GM19463 (cell line): Measurements from ENCODE around the gene SPATA13.

Experiments used
- ATAC-seq: cut with Tn5 transposase; IDR thresholded peaks from one replicate; pipeline ENCODE4 v1.9.1; 2021; ENCODE audit warnings: mild to moderate bottlenecking, moderate library complexity; ENCODE audit not compliant: unreplicated experiment

SPATA13 gene

DNA sequence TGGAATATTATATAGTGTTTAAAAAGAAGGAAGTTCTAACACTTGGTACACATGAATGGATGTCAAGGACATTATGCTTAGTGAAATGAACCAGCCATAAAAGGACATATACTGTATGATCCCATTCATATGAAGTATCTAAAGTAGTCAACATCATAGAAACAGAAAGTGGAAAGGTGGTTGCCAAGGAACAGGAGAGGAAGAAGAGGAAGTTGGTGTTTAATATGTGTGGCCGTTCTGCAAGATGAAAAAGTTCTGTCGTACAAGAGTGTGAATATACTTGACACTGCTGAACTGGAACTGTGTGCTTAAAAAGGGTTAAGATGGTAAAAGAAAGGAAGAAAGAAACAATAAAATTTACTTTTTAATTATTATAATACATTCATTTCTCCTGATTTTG lies 115.8 kb downstream of the SPATA13 start:
- no peak for ATAC-seq

DNA sequence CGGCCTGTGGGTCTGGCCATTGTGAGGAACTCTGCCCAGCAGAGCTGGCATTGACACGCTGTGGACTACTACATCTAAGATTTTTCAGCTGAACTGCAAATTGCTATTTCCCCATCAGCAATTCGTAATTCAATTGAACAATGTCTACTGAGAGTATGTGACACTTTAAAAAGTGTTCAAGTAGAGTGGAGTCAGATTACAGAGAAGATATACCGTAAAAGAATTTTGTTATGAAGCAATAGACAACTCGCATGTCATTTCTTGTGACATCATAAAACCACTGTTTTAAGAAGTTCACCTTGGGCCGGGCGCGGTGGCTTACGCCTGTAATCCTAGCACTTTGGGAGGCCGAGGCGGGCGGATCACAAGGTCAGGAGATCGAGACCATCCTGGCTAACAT lies 116.3 kb downstream of the SPATA13 start:
- no peak for ATAC-seq

DNA sequence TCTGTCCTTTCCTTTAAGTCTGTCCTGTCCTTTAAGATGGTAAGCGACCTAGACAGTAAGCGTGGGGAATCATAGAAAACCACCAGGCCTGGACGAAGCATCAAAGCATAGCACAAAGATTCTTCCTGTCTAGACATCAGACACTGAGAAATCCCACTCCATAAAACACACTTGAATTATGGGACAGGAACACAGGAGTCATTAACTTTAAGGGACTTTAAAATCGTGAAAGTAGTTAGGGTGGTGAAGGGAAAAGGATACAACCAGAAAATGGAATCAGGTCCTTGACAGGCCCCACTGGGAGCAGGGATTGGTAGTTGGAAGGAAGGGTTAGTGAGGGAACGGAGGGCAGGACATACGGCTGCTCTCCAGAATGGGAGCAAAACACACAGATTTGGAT lies 117.2 kb downstream of the SPATA13 start:
- ATAC-seq: no peak

DNA sequence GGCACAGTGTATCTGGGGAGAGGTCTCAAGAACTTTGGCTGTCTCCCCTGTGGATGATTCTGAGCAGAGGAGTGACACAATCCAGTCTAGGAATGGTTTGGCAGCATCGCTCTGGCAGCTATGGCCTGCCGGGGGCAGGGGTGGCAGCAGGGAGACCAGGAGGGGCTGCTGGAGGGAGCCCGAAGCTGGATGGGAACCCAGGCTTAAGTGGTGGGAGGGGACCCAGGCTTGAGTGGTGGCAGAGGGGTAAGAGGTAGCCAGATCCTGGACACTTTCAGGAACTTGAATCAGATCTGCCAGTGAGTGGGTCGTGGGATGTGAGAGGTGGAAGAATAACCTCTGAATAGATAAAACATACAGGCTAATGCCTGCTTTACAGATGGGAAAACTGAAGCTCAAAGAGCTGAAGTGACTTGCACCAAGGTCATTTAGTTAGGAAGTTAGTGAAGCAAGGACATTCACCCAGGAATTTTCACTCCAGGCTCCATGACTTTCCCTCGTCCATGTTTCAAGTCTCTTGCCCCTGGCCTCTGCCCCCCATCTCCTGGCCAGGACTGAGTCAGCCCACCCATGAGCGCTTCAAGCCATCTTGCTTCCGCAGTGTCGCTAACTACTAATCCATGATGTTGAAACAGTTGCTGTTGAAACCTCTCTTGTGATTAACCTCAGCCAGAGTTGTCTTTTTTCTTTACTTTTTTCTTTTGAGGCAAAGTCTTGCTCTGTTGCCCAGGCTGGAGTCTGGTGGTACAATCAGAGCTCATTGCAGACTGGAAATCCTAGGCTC lies 119.0 kb downstream of the SPATA13 start:
- ATAC-seq: no peak

DNA sequence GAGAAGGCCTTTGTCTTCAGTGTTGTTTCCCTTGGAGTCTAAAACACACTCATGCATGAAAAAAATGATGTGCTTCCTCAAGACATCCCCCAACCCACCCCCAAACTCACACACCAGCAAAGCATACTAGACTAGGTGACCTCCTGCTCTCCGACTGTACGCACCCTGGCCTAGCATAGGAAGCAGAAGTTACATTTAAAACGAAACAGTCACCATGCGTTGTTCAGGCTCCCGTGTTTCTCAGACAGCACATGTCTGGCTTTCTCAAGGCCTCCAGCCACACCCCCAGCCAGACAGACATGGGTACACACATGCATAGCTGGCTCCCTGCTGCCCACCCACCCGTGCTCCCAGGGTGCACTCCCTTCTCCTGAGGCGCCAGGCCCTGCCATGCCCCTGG lies 120.2 kb downstream of the SPATA13 start:
- ATAC-seq: peak; percentile 43

DNA sequence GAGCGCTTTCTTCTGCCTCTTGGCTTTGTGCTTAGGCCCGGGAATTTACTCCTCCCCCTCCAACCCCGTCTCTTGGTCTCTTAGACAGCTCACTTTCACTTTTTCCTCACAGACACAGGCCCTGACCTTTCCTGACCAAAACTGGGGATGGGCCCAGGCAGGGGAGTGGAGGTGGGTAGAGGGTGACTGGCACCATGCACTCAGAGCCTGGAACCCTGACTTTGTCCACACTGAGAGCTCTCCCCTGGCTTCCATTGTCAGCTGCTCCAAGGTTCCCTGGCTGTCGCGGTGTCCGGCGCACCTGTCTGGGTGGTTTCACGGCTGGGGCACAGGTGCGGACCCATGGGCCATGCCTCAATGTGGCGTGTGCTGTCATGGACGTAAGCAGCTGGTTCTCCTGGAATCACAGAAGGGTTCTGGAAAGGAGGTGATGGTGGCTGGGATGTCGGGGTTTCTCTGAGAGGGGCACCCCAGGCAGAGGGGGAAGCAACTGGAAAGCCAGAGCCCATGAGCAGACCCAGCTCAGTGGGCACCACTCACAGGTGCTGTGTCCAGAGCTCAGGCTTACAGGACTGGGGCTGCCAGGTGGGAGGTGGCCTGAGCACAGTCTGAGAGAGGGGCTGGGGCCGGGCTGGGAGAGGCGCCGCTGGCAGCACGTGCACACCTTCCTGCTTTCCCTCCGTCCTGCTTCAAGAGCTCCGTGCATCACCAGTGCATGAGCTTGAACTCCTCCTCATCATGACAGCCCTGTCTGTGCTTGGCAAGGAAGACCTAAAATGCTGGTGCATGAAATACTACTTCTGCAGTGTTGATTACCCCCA lies 120.9 kb downstream of the SPATA13 start:
- ATAC-seq: no peak

DNA sequence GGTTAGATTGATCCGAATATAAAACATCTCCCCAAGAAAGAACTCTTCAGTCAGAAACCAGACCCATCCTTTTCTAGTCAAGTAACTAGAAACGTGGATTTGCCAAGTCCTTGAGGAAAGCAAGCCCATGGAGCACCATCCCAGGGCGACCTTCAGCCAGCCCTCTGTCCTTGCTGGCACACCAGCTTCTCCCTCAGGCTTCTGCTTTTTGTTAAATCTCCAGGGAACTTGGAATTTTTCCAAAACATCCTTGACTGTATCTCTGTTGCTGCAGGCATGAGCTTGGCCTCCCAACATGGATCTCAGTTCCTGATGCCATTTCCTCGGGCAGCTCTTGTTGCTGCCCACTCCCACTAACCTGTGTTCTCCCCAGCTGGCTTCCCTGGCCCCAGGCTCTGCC lies 121.7 kb downstream of the SPATA13 start:
- no peak for ATAC-seq

DNA sequence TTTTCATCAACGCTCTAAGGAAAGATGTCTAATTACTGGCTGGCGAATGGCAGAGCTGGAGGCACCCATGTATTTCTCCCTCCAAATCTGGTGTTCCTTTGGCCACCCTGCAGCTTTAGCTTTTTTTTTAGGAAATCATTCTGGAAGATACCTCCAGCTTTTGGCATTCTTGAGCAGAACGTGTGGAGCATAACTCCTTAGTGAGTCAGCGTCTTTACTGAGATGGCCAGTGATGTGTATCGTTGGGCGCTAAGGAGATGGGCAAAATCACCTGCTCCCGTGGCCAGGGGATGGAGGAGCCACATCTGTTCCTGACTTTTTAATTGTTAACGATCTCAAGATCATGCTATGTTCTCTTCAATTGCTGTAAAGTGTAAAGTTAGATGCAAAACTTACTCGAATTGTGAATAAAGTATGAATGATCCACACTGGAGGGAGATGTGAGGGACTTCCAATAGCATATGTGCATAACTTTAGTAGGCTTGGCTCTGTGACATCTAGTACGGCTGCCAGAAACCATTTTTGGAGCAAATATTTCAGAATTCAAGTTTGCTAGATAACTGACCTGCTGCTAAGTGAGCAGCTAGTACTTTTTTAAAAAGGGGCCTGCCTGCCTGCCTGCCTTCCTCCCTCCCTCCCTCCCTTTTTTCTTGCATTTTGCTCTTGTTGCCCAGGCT lies 124.5 kb downstream of the SPATA13 start:
- no peak for ATAC-seq

DNA sequence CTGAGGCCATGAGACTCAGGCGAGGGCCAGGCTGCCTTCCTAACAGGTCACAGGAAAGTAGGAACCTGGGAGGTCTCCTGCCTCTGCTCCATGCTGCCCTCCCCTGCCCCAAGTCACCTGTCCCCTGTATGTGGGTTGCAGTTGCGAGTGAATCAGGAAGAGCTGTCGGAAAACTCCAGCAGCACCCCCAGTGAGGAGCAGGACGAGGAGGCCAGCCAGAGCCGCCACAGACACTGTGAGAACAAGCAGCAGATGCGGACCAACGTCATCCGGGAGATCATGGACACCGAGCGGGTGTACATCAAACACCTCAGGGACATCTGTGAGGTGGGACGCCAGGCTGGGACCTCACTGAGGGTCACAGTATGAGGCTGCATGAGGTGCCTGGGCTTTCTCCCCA lies 126.1 kb downstream of the SPATA13 start:
- ATAC-seq: no peak

DNA sequence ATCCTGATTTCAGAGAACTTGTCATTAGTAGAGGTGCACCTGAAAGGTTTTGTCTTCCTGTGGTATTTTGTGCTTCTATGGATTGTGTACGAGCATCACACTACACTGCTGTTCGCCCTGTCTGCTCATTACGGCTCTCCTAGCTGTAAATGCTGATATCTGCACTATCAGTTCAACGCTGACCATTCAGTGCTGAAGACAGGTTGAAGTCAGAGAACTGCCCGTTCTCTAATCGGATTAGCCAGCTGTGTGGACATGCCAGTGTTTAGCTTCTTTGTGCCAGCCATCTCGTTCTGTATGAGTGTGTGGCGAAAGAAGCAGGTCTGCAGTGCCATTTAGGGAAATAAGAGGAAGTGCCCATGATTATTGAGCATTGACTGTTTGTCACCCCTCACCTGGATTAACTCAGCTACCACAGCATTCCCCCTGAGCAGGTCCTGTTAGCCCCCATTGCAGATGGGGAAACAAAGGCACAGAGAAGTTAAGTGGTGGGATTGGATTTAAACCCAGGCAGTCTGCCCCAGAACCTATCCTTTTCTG lies 127.3 kb downstream of the SPATA13 start:
- ATAC-seq: no peak

DNA sequence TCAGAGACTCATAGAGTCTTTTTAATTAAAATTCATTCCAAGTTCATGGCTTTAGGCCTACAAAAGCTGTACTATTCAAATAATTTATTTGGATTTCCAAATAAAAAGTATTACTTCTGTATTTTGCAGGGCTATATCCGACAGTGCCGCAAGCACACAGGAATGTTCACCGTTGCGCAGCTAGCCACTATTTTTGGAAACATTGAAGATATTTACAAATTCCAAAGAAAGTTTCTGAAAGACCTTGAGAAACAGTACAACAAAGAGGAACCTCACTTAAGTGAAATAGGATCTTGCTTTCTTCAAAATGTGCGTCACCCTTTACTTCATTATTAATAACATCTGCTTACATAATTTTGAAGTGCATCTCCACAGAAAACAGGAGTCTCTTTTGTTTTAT lies 128.3 kb downstream of the SPATA13 start:
- no peak for ATAC-seq

DNA sequence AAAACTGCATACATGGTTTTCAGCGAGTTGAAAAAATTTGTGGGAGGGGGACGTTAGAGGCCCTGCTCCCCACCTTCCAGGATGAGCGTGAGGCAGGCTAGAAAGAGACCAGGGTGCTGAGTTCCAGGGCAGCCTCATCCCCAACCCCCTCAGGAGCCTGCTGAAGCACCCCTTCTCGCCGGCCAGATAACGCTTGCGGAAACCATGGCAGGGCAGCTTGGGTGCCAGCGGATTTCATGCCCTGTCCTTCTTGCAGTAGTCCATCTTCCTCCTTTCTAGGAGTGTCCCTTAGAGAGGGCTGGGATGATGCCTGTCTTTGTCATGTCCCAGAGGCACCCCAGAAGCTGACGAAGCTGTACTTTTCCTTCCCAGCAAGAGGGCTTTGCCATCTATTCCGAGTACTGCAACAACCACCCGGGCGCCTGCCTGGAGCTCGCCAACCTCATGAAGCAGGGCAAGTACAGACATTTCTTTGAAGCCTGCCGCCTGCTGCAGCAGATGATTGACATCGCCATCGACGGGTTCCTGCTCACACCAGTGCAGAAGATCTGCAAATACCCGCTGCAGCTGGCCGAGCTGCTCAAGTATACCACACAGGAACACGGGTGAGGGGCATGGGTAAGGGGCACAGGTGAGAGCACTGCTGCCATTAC lies 129.9 kb downstream of the SPATA13 start:
- ATAC-seq: no peak

DNA sequence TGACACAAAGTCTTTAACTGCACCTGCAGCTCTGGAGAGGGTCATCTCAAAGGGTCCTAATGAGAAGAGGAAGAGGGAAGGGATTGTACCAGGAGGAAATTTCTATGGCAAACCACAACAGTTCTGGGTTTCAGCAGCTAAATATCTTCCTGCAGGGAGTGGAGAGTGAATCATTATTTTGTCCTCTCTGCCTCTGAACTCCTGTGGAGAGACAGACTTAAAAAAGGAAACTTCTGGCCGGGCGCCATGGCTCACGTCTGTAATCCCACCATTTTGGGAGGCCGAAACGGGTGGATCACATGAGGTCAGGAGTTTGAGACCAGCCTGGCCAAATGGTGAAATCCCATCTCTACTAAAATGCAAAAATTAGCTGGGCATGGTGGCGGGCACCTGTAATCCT lies 132.0 kb downstream of the SPATA13 start:
- ATAC-seq: no peak

DNA sequence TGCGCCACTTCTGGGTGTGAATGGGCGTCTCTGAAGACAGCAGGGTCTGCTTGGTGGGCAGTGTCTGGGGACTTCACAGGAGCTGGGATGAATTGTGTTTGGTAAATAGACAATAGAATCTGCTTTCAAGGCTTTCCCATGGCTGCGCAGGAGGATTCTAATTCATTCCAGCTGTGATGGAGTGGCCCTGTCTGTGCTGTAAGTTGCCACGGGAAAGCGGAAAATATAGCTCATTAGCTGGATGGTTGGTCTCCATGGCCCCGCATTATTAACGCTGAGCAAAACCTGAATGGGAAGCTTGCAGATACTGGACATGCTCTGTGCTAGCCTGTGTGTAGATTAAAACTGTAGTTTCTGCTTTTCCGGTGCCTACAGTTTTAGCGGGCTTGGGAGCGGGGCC lies 133.2 kb downstream of the SPATA13 start:
- no peak for ATAC-seq

DNA sequence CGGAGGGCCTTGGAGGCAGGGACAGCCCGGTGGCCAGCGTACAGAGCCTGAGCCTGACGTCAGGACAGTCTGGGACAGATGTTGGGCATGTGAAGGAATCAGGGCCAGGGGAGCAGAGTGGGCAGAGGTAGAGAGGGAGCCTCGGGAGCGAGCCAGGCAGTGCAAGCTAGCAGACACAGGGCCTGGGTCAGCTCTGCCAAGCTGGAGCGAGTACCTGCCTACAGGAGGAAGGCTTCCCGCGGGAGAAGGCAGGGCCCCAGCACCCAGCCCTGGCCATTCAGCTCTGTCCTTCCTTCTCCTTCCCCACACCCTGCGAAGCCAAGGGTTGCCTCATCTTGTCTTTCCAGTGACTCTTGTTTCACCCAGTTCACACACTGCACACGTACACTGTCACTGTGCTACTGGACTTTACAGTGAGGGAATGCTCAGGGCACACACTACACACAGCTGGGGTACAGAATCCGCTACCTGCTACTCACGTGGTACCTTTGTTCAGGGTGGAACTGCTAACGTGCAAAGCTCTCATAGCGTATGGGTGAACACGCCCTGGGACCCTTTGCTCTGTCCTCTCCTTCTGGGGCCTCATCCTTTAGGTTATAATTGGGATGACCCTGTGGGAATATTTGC lies 139.1 kb downstream of the SPATA13 start:
- no peak for ATAC-seq

DNA sequence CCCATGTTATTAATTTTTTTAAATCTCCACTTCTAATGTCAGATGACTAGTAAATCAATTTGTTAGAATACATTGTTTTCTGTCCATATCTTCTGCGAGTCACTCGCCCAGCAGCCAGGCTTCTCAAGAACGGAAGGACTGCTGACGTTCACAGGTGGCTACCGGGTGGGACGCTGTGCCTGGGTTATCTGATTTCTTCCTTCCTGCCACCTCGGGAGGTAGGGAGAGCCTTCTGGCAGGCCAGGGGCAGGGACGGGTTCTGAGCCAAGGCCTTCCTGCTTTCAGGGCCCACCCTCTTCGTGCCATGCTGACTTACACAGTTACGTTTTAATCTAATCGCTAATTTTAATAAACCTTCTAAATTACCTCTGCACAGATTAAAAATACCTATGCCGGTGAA lies 140.9 kb downstream of the SPATA13 start:
- no peak for ATAC-seq

DNA sequence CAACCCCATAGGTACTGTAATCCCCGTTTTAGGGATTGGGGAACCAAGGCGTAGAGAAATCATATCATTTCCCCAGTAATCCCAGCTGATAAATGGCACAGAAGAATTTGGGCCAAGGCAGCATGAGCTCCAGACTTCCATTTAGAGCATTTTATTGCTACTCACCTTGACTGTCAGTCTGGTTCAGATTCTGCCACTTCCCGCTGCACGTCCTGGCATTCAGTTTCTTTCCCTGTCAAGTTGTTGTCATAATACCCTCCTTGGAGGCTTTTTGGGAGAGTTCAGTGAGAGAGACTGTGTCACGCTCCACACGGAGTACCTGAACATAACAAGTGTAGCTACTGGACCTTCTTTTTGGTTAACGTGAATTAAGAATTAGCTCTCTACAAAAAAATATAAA lies 141.4 kb downstream of the SPATA13 start:
- no peak for ATAC-seq

DNA sequence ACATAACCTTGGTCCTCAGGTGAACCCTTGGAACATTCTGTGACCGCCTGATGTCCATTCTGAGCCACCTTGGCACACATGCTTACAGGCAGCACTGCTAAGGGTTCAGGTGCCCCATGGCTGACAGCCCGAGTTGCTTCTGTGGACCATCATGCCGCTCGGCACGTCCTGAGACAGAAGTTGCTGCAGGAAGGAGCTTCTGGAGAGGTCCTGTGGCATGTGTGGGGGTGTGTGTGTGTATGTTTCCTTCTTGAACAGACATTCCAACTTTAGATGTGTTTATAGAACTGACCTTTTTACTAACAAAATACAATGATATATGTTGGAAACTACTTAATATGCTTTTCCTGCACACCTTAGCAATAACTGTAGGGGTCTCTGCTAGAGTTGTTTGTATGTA lies 144.1 kb downstream of the SPATA13 start:
- ATAC-seq: no peak

DNA sequence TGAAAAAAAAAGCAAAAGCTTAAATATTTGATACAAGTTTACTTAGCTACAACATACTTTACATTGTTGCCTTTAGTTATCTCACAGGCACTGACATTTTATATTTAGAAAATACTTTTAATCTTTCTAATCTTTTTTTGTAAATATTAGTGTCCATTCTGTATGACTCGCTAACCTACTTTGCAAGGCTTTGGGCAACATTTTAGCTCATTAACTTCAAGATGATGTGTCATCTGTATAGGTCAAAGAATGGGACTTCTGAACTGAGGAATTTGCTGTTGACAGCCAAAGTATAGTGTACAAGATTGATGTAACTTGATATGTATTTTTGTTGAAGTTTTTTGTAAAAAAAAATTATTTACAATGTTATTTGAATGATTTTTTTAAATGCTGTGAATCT lies 146.1 kb downstream of the SPATA13 start:
- ATAC-seq: no peak

DNA sequence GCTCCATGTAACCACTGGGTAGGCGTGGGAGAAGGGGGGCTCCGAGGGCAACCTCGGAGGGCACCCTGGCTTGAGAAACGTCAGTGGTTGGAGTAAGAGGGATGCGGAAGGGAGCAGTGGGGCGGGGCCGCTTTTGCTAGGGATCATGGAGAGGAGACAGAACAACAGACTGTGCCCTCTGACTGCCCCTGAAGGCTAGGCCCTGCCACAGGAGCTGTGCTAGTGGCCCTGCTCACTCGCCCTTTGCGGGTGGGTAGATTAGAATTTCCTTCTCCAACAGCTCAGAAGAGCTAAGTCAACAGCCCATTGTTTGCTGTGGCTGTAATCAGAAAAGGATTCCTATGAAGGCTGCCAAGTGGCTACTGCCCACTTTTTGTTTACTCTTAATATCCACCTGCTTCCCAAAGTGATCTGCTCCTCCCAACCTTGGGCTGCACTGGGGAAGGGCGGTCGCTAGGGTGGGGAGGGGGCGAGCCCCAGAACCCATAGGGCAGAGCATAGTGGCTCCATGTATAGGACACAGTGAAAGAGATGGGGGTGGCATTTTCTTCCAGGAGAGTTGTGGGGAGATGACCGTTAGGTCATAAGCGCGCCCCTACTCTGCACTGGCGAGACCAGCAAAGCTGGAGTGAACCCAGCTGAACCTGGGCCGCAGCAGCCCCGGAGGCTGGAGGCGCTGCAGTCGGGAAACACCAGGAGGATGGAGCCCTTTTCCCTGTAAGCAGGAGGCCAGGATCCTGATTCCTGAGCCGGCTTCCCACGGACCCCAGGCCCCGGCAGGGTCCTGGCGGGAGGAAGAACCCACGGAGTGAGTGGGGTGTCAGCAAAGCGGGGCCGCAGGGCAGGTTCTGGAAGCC lies 146.9 kb downstream of the SPATA13 start:
- ATAC-seq: no peak
